Mammary epithelial cell (primary cell): ENCODE results near the gene CHST9.

ENCODE experiments used
- EZH2 ChIP-seq: IDR thresholded peaks from 2 replicates; pipeline ENCODE4 v1.6.1; 2012; ENCODE audit warnings: low read length, inconsistent platforms, borderline replicate concordance
- TF ChIP-seq, protein P1 (sequence below), 2 donors: IDR thresholded peaks in 1 of 2; conservative IDR thresholded peaks in 1 of 2; 2 replicates each; pipeline ENCODE4 v1.5.1; 2011 to 2012; ENCODE audit warnings: inconsistent platforms in 2 of 2, low read length in 2 of 2, mild to moderate bottlenecking in 2 of 2, control low read depth in 1 of 2, low read depth in 1 of 2; ENCODE audit not compliant: insufficient read depth in 1 of 2; ENCODE audit errors: extremely low read depth in 1 of 2

DNA sequence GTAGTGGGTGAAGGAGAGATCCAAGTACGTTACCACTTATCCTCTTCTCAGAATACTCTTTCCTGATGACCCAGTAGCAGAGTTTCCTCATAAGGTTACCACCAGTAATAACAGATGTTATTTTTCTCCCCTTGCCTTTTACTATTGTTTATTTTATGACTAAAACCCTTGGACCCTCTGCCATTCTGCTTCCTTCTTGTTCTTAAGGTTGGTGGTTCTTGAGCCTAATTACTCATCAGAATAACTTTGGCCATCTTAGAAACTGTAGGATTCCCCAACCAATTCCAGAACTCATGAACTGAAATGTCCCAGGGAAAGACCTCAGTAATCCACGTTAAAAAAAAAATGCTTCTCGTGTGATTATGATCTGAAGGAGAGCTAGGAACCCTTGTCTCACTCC lies 64.9 kb downstream of the CHST9 start:
- no peak for TF ChIP-seq EZH2
- TF ChIP-seq, protein P1, sequence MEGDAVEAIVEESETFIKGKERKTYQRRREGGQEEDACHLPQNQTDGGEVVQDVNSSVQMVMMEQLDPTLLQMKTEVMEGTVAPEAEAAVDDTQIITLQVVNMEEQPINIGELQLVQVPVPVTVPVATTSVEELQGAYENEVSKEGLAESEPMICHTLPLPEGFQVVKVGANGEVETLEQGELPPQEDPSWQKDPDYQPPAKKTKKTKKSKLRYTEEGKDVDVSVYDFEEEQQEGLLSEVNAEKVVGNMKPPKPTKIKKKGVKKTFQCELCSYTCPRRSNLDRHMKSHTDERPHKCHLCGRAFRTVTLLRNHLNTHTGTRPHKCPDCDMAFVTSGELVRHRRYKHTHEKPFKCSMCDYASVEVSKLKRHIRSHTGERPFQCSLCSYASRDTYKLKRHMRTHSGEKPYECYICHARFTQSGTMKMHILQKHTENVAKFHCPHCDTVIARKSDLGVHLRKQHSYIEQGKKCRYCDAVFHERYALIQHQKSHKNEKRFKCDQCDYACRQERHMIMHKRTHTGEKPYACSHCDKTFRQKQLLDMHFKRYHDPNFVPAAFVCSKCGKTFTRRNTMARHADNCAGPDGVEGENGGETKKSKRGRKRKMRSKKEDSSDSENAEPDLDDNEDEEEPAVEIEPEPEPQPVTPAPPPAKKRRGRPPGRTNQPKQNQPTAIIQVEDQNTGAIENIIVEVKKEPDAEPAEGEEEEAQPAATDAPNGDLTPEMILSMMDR (conservative IDR thresholded peaks at IDR 0.05 in 1 of 2, IDR thresholded peaks at IDR 0.05 in 1 of 2; ENCODE audit: extremely low read depth in 1 of 2, insufficient read depth in 1 of 2, low read depth in 1 of 2, low read length in 2 of 2) = no peak
